Spinal cord (tissue), 10 donors: ENCODE results near the gene FXYD6. TPM values are rescaled to one million over a fixed set of nuclear protein-coding genes. Genes with fewer than 3 reads are reported as not detected.
"Not testable (repeated sequence)": the region's sequence is repeated elsewhere in the genome, so short reads cannot be mapped to it uniquely, and the experiment has no call there.

Source experiments
- DNase-seq, 6 donors: peaks; one replicate each; pipeline versions ENCODE4 v3.0.0 to v3.0.0-alpha.2; 2013 to 2015; ENCODE audit warnings: low spot score in 6 of 6, low read depth in 4 of 6
- H3K27ac ChIP-seq: one replicate; pipeline ENCODE4 v1.5.1; 2013; ENCODE audit warnings: low read depth, low read length, control low read depth
- H3K27me3 ChIP-seq: one replicate; pipeline ENCODE4 v1.6.1; 2013; ENCODE audit warnings: low read length; ENCODE audit not compliant: control insufficient read depth, insufficient read depth
- H3K36me3 ChIP-seq: one replicate; pipeline ENCODE4 v1.6.1; 2013; ENCODE audit warnings: low read length; ENCODE audit not compliant: control insufficient read depth, insufficient read depth
- H3K4me1 ChIP-seq: one replicate; pipeline ENCODE4 v1.6.1; 2013; ENCODE audit warnings: low read length; ENCODE audit not compliant: control insufficient read depth, insufficient read depth
- H3K4me3 ChIP-seq: one replicate; pipeline ENCODE4 v1.5.1; 2013; ENCODE audit warnings: low read depth, low read length, control low read depth
- H3K9me3 ChIP-seq: one replicate; pipeline ENCODE4 v1.6.1; 2013; ENCODE audit warnings: low read length; ENCODE audit not compliant: control insufficient read depth, insufficient read depth
- WGBS: methylation state at CpG from one replicate; pipeline ENCODE4 v1.1.5; 2013; ENCODE audit warnings: missing lambda C conversion rate; ENCODE audit not compliant: insufficient coverage; 5-methylcytosine and 5-hydroxymethylcytosine counted together
- long read RNA-seq, 4 donors: transcript quantifications; one replicate each; lab custom pipeline, GENCODE V29; 2026
- polyA plus RNA-seq, 2 donors: library from polyadenylated mRNA; unstranded; fragments of 120-200 nt; gene quantifications; one replicate each; pipeline ENCODE4 v1.2.1, GENCODE V29; 2013; ENCODE audit not compliant: insufficient read length in 2 of 2
- total RNA-seq, 2 donors: library from RNA; depleted of rRNA in 1 of 2; stranded (reverse); fragments of 120-200 nt in 1 of 2; fragments of >200 nt in 1 of 2; gene quantifications; one replicate each; pipeline versions ENCODE4 v1.2.3 to v1.2.4, GENCODE V29; 2013 to 2014
- donor health status: healthy.

The FXYD6 gene
- total RNA-seq = 100 to 1,000 TPM in 1 of 2 donors, 10 to 100 TPM in 1; 98.7 to 253 TPM
- polyA plus RNA-seq = 100 to 1,000 TPM; 727 to 772 TPM
- long read RNA-seq, donor 1, transcript FXYD6-204 (8 exons, 2,171 nt) = major isoform, 220 of 283 reads
- long read RNA-seq, donor 1, transcript FXYD6-212 (7 exons, 656 nt) = minor isoform, 10 of 283 reads
- long read RNA-seq, donor 1, partial matches to known transcripts = 31 of 283 reads
- long read RNA-seq, donor 1, other reads (novel, unspliced or antisense) = 12 of 283 reads
- long read RNA-seq, donor 2, transcript FXYD6-204 (8 exons, 2,171 nt) = major isoform, 118 of 169 reads
- long read RNA-seq, donor 2, partial matches to known transcripts = 33 of 169 reads
- long read RNA-seq, donor 2, other reads (novel, unspliced or antisense) = 9 of 169 reads
- long read RNA-seq, donor 3, transcript FXYD6-204 (8 exons, 2,171 nt) = major isoform, 134 of 221 reads
- long read RNA-seq, donor 3, transcript FXYD6-206 (6 exons, 1,612 nt) = minor isoform, 11 of 221 reads
- long read RNA-seq, donor 3, transcript FXYD6-212 (7 exons, 656 nt) = minor isoform, 9 of 221 reads
- long read RNA-seq, donor 3, transcript FXYD6-215 (6 exons, 554 nt) = minor isoform, 7 of 221 reads
- long read RNA-seq, donor 3, partial matches to known transcripts = 50 of 221 reads
- long read RNA-seq, donor 3, other reads (novel, unspliced or antisense) = 7 of 221 reads
- long read RNA-seq, donor 4, transcript FXYD6-204 (8 exons, 2,171 nt) = major isoform, 65 of 84 reads
- long read RNA-seq, donor 4, transcript FXYD6-206 (6 exons, 1,612 nt) = minor isoform, 6 of 84 reads
- long read RNA-seq, donor 4, transcript FXYD6-212 (7 exons, 656 nt) = minor isoform, 5 of 84 reads
- long read RNA-seq, donor 4, partial matches to known transcripts = 0 of 84 reads
- long read RNA-seq, donor 4, other reads (novel, unspliced or antisense) = 5 of 84 reads

- peak within 1 kb of the TSS; percentile 91 for H3K27ac ChIP-seq
- peak within 1 kb of the TSS; percentile 91 for H3K4me3 ChIP-seq
- H3K4me1 ChIP-seq = peaks cover 60% of the 10 kb centered on the region
- H3K27me3 ChIP-seq = no peaks in the 10 kb centered on the region
- peak in 3 of 6 donors; percentile 84 to 96 (median 95) for DNase-seq
- under 1% methylated on average over 49 of the region's 63 CpGs for WGBS
- H3K9me3 ChIP-seq = no peaks in the 10 kb centered on the region
- peaks cover 8% of the 10 kb centered on the region for H3K36me3 ChIP-seq
Observed at GRCh38 chr11:117876341-117877119, at the start of gene FXYD6. FXYD6 (minus strand) TSS chr11:117876658; CDS start chr11:117842776, 33,882 bp downstream.

- not testable (repeated sequence) for DNase-seq, H3K36me3 ChIP-seq, H3K27ac ChIP-seq, H3K9me3 ChIP-seq, H3K4me3 ChIP-seq, H3K27me3 ChIP-seq, H3K4me1 ChIP-seq
- WGBS = 86% methylated on average over 6 of the region's 7 CpGs
Observed at GRCh38 chr11:117926166-117926565, 49.7 kb upstream of the FXYD6 start.

- DNase-seq = no peak
- H3K9me3 ChIP-seq = no peaks in the 10 kb centered on the region
- H3K27ac ChIP-seq = no peak overlapping the region
- WGBS = 61% methylated on average over 7 of the region's 11 CpGs
- H3K27me3 ChIP-seq = peaks cover 6% of the 10 kb centered on the region
- H3K36me3 ChIP-seq = no peaks in the 10 kb centered on the region
- H3K4me1 ChIP-seq = peaks cover 3% of the 10 kb centered on the region
- H3K4me3 ChIP-seq = no peak overlapping the region
Observed at GRCh38 chr11:117925198-117925925, 48.9 kb upstream of the FXYD6 start.

GRCh38 chr11:117924631-117925170 is 48.2 kb upstream of the FXYD6 start:
- DNase-seq = no peak
- peaks cover 3% of the 10 kb centered on the region for H3K4me1 ChIP-seq
- H3K27ac ChIP-seq = no peak overlapping the region
- H3K4me3 ChIP-seq = no peak overlapping the region
- no peaks in the 10 kb centered on the region for H3K36me3 ChIP-seq
- 88% methylated on average over 11 of the region's 11 CpGs for WGBS
- H3K9me3 ChIP-seq = no peaks in the 10 kb centered on the region
- H3K27me3 ChIP-seq = peaks cover 6% of the 10 kb centered on the region

- no peak for DNase-seq
- no peaks in the 10 kb centered on the region for H3K36me3 ChIP-seq
- H3K9me3 ChIP-seq = no peaks in the 10 kb centered on the region
- peaks cover 5% of the 10 kb centered on the region for H3K4me1 ChIP-seq
- H3K4me3 ChIP-seq = no peak overlapping the region
- H3K27ac ChIP-seq = no peak overlapping the region
- 90% methylated on average over 3 of the region's 7 CpGs for WGBS
- peaks cover 6% of the 10 kb centered on the region for H3K27me3 ChIP-seq
Observed at GRCh38 chr11:117923773-117924172, 47.3 kb upstream of the FXYD6 start.

GRCh38 chr11:117923275-117923674 is 46.8 kb upstream of the FXYD6 start:
- DNase-seq = no peak
- Histone ChIP-seq H3K27me3 (peaks cover 3% of the 10 kb centered on the region), H3K27ac (no peak overlapping the region), H3K4me3 (no peak overlapping the region), H3K9me3 (no peaks in the 10 kb centered on the region), H3K36me3 (no peaks in the 10 kb centered on the region), H3K4me1 (peaks cover 8% of the 10 kb centered on the region)
- WGBS = 91% methylated on average over 2 of the region's 4 CpGs

GRCh38 chr11:117921893-117922292 is 45.4 kb upstream of the FXYD6 start:
- WGBS = 91% methylated on average over 4 of the region's 5 CpGs
- H3K4me3 ChIP-seq = no peak overlapping the region
- H3K27me3 ChIP-seq = no peaks in the 10 kb centered on the region
- H3K36me3 ChIP-seq = no peaks in the 10 kb centered on the region
- peaks cover 8% of the 10 kb centered on the region for H3K4me1 ChIP-seq
- no peak for DNase-seq
- no peak overlapping the region for H3K27ac ChIP-seq
- no peaks in the 10 kb centered on the region for H3K9me3 ChIP-seq

- no peaks in the 10 kb centered on the region for H3K36me3 ChIP-seq
Observed at GRCh38 chr11:117921456-117921855, 45.0 kb upstream of the FXYD6 start.

More at GRCh38 chr11:117921456-117921855, 45.0 kb upstream of the FXYD6 start:
- WGBS = 94% methylated on average over 2 of the region's 2 CpGs
- Histone ChIP-seq H3K9me3 (no peaks in the 10 kb centered on the region), H3K4me3 (no peak overlapping the region), H3K27me3 (no peaks in the 10 kb centered on the region), H3K4me1 (peaks cover 8% of the 10 kb centered on the region), H3K27ac (no peak overlapping the region)
- DNase-seq = no peak
